Cortex of kidney (tissue), 1 donor: ENCODE data around the gene MPIG6B.
A peak's percentile ranks its signal among the peaks of the same experiment; 100 is the strongest.

Experiments
- DNase-seq: peaks from one replicate; lab custom pipeline; 2025; lab: John Stamatoyannopoulos, UW

Gene MPIG6B

GRCh38 chr6:31737991-31738979 is 15.1 kb downstream of the MPIG6B start:
- no peak for DNase-seq

- peak; percentile 49 for DNase-seq
Observed at GRCh38 chr6:31739639-31740396, 16.6 kb downstream of the MPIG6B start, which contains the start of gene MSH5. Gene MSH5, plus strand, starts transcription at chr6:31740005. Its CDS starts 462 bp downstream, at chr6:31740467.

GRCh38 chr6:31740397-31741223 is 17.4 kb downstream of the MPIG6B start:
- no peak for DNase-seq

- DNase-seq = no peak
Observed at GRCh38 chr6:31741815-31742214, 18.6 kb downstream of the MPIG6B start.

- no peak for DNase-seq
Observed at GRCh38 chr6:31742894-31743293, 19.7 kb downstream of the MPIG6B start.

- DNase-seq = no peak
Observed at GRCh38 chr6:31744422-31744821, 21.2 kb downstream of the MPIG6B start.

- DNase-seq = no peak
Observed at GRCh38 chr6:31749301-31750036, 26.3 kb downstream of the MPIG6B start.

- DNase-seq = no peak
Observed at GRCh38 chr6:31750411-31751022, 27.3 kb downstream of the MPIG6B start.

GRCh38 chr6:31752739-31753319 is 29.7 kb downstream of the MPIG6B start:
- DNase-seq = no peak

GRCh38 chr6:31758281-31758680 is 35.1 kb downstream of the MPIG6B start:
- DNase-seq = no peak

- no peak for DNase-seq
Observed at GRCh38 chr6:31760790-31761189, 37.6 kb downstream of the MPIG6B start.

GRCh38 chr6:31761343-31761742 is 38.2 kb downstream of the MPIG6B start:
- DNase-seq = no peak

- no peak for DNase-seq
Observed at GRCh38 chr6:31762356-31762755, 39.2 kb downstream of the MPIG6B start, which contains the start of gene SAPCD1. Gene SAPCD1, plus strand, starts transcription at chr6:31762656. Its CDS starts 399 bp downstream, at chr6:31763055.

GRCh38 chr6:31762878-31763618 is 39.9 kb downstream of the MPIG6B start:
- DNase-seq = no peak

- DNase-seq = no peak
Observed at GRCh38 chr6:31763619-31763940, 40.4 kb downstream of the MPIG6B start.

- DNase-seq = no peak
Observed at GRCh38 chr6:31764198-31764597, 41.0 kb downstream of the MPIG6B start.

- DNase-seq = no peak
Observed at GRCh38 chr6:31765559-31765909, 42.4 kb downstream of the MPIG6B start.

- no peak for DNase-seq
Observed at GRCh38 chr6:31765910-31766794, 43.0 kb downstream of the MPIG6B start.
